HFFc6 (cell line): ENCODE results near the gene GALNT2. TPM values are rescaled to one million over a fixed set of nuclear protein-coding genes. Genes with fewer than 3 reads are reported as not detected.

Experiments
- DNase-seq: peaks from one replicate; pipeline ENCODE4 v3.0.0-alpha.2; 2018
- H3K27ac Mint-ChIP-seq: 2 replicates; pipeline ENCODE4 v1.8.0; 2020; ENCODE audit warnings: mild to moderate bottlenecking, mixed read lengths
- H3K27me3 Mint-ChIP-seq: 2 replicates; pipeline ENCODE4 v1.8.0; 2021; ENCODE audit warnings: mild to moderate bottlenecking, moderate library complexity, mixed read lengths; ENCODE audit not compliant: insufficient read depth
- H3K36me3 Mint-ChIP-seq: 2 replicates; pipeline ENCODE4 v1.8.0; 2021; ENCODE audit warnings: low read depth, mixed read lengths
- H3K4me1 Mint-ChIP-seq: 2 replicates; pipeline ENCODE4 v1.8.0; 2020; ENCODE audit warnings: low read depth, mixed read lengths
- H3K4me3 Mint-ChIP-seq: 2 replicates; pipeline ENCODE4 v1.8.0; 2020; ENCODE audit warnings: mild to moderate bottlenecking, moderate library complexity, mixed read lengths
- H3K9me3 Mint-ChIP-seq: 2 replicates; pipeline ENCODE4 v1.8.0; 2020; ENCODE audit warnings: mild to moderate bottlenecking, mixed read lengths
- CTCF ChIP-seq: fragments of 200-600 bp; sonication (generic); IDR thresholded peaks from 2 replicates; pipeline ENCODE4 v1.5.0; 2021; ENCODE audit warnings: antibody characterized with exemption, mild to moderate bottlenecking
- total RNA-seq, 6 experiments: library from RNA; stranded (reverse); fragmentation: NEBNext Ultra II Directional; extraction: Animal tissue kit (Norgen Biotek cat#: 25700); gene quantifications; 2 replicates in 1 of 6; 3 replicates in 5 of 6; pipeline ENCODE4 v1.2.3, GENCODE V29; 2021

GALNT2 gene
- total RNA-seq, 6 experiments from 2014 or later: 174 to 194 (median 181) TPM

GRCh38 chr1:230174471-230175162 is 107.6 kb downstream of the GALNT2 start:
- peaks cover 32% of the 10 kb centered on the region for H3K4me1 Mint-ChIP-seq
- no peak for DNase-seq

GRCh38 chr1:230175163-230175747 is 108.2 kb downstream of the GALNT2 start:
- H3K9me3 Mint-ChIP-seq: no peaks in the 10 kb centered on the region
- H3K36me3 Mint-ChIP-seq: peaks cover 8% of the 10 kb centered on the region
- H3K27me3 Mint-ChIP-seq: no peaks in the 10 kb centered on the region; the same call in 1 of the 2 replicates
- no peak overlapping the region for H3K27ac Mint-ChIP-seq
- no peak overlapping the region for H3K4me3 Mint-ChIP-seq
- H3K4me1 Mint-ChIP-seq: peaks cover 28% of the 10 kb centered on the region
- no peak for DNase-seq
- TF ChIP-seq CTCF: no peak

More at GRCh38 chr1:230174471-230175162, 107.6 kb downstream of the GALNT2 start:
- H3K27me3 Mint-ChIP-seq: no peaks in the 10 kb centered on the region; the same call in 1 of the 2 replicates
- TF ChIP-seq CTCF: no peak
- H3K4me3 Mint-ChIP-seq: no peak overlapping the region
- H3K27ac Mint-ChIP-seq: no peak overlapping the region
- peaks cover 6% of the 10 kb centered on the region for H3K36me3 Mint-ChIP-seq
- no peaks in the 10 kb centered on the region for H3K9me3 Mint-ChIP-seq

GRCh38 chr1:230175839-230176238 is 108.8 kb downstream of the GALNT2 start:
- Mint-ChIP-seq H3K27ac (no peak overlapping the region), H3K27me3 (no peaks in the 10 kb centered on the region; the same call in 1 of the 2 replicates), H3K36me3 (peaks cover 14% of the 10 kb centered on the region), H3K4me3 (no peak overlapping the region), H3K4me1 (peaks cover 22% of the 10 kb centered on the region), H3K9me3 (no peaks in the 10 kb centered on the region)
- DNase-seq: no peak
- no peak for TF ChIP-seq CTCF

GRCh38 chr1:230176326-230176725 is 109.3 kb downstream of the GALNT2 start:
- Mint-ChIP-seq H3K4me1 (peaks cover 17% of the 10 kb centered on the region), H3K4me3 (no peak overlapping the region), H3K27me3 (no peaks in the 10 kb centered on the region; the same call in 1 of the 2 replicates), H3K27ac (no peak overlapping the region), H3K36me3 (peaks cover 18% of the 10 kb centered on the region), H3K9me3 (no peaks in the 10 kb centered on the region)
- no peak for TF ChIP-seq CTCF
- DNase-seq: no peak

- Mint-ChIP-seq H3K9me3 (no peaks in the 10 kb centered on the region), H3K4me3 (no peak overlapping the region), H3K27me3 (no peaks in the 10 kb centered on the region; the same call in 1 of the 2 replicates), H3K27ac (no peak overlapping the region), H3K4me1 (peaks cover 11% of the 10 kb centered on the region), H3K36me3 (peaks cover 18% of the 10 kb centered on the region)
- TF ChIP-seq CTCF: no peak
- no peak for DNase-seq
These were observed 109.9 kb downstream of the GALNT2 start for GRCh38 chr1:230176871-230177411.
